ENCODE data around the gene ARL4D.

The ARL4D gene

GRCh38 chr17:43367737-43368242 lies 31.0 kb upstream of the ARL4D start:
- no peaks in the 10 kb centered on the region for H3K9me3 ChIP-seq
- no peaks in the 10 kb centered on the region for H3K36me3 ChIP-seq
- H3K4me3 ChIP-seq (ENCODE audit: low read depth, low read length) = peak overlapping the region; percentile 39
- no peaks in the 10 kb centered on the region for H3K27me3 ChIP-seq
- peak; percentile 39 for DNase-seq
- H3K4me1 ChIP-seq = peaks cover 15% of the 10 kb centered on the region
- no peak for TF ChIP-seq CTCF (IDR thresholded peaks at IDR 0.05; ENCODE audit: low read depth, low read length)

DNA sequence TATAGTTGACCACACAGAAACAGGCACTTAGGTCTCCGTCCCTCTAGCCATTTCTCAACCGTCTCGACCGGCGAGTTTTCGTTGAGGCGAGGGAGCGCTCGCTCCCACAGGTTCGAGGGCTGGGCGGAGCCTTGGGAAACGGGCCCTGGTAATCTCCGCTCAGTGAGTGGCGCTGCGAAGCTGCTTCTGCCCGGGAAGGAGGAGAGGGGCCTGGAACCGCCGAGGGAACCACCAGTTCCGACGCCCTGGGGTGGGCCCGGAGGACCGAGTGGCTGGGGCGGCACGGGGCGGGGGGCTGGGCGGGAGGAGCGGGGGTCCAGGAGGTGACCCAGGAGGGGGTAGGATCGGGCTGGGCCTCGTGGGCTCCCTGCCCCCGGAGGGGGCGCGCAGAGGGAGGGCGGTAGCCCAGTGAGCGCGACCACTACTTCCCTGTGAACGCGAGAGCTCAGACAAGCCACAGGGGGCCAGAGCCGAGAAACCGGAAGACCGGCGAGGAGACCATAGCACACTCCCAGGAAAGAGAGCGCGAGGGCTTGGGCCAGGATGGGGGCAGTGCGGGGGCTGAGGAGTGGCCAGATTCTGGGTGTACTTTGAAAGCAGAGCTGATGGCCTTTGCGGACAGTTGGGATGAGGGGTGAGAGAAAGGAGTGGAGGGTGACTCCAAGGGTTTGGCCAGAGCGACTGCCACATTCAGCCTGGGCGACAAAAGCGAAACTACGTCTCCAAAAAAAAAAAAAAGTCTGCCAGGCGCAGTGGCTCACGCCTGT lies 29.9 kb upstream of the ARL4D start:
- no peak for DNase-seq
- Histone ChIP-seq H3K9me3 (no peaks in the 10 kb centered on the region), H3K27me3 (no peaks in the 10 kb centered on the region), H3K4me3 (ENCODE audit: low read depth, low read length) (no peak overlapping the region), H3K4me1 (peaks cover 23% of the 10 kb centered on the region), H3K36me3 (no peaks in the 10 kb centered on the region)
- no peak for TF ChIP-seq CTCF (IDR thresholded peaks at IDR 0.05; ENCODE audit: low read depth, low read length)

DNA sequence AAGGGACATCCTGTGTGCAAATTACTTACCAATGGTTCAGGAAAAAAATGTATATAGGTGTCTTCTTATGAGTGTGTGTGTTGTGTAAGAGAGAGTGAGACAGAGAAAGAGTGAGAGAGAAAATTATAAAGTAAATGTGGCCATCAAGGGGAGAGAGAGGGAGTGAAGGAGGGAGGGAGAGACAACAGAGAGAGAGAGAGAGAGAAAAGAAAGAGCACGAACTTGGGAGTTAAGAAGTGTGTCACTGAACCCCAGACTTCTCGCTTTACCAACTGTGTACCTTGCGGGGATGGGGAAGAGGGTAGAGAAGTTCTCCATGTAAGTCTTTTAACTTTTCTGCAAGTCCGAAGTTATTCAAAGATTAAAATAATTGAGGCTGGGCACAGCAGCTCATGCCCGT lies 28.8 kb upstream of the ARL4D start:
- Histone ChIP-seq H3K4me3 (ENCODE audit: low read depth, low read length) (no peak overlapping the region), H3K9me3 (no peaks in the 10 kb centered on the region), H3K4me1 (peaks cover 23% of the 10 kb centered on the region), H3K27me3 (no peaks in the 10 kb centered on the region), H3K36me3 (no peaks in the 10 kb centered on the region)
- TF ChIP-seq CTCF (IDR thresholded peaks at IDR 0.05; ENCODE audit: low read depth, low read length) = no peak
- DNase-seq = no peak

DNA sequence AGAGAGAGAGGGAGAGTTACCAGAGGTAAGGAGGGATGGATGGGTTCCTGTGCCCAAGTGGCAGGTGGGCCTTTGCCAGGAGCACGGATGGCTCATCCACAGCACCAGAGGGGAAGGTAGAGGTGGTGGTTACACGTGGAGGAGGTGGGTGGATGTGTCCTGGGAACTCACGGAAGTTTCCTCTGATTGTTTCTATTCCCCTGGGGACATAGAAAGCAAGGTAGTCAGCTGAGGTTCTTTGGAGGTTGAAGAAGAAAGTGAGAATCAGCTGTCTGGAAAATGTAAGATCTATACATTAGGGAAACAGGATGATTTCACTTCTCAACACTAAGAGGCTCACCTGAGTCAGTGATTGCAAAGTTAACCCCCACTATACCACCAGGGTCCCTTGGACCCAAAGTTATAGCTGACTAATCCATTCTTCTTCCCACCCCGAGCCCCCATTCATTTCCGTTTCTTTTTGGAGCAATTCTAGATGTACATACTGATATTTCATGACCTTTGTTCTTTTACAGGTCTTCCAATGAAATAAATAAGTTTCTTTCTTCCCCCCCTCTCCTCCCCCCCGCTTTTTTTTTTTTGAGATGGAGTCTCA lies 27.5 kb upstream of the ARL4D start:
- DNase-seq = no peak
- H3K36me3 ChIP-seq = no peaks in the 10 kb centered on the region
- no peak for TF ChIP-seq CTCF (IDR thresholded peaks at IDR 0.05; ENCODE audit: low read depth, low read length)
- H3K4me3 ChIP-seq (ENCODE audit: low read depth, low read length) = no peak overlapping the region
- no peaks in the 10 kb centered on the region for H3K27me3 ChIP-seq
- H3K9me3 ChIP-seq = no peaks in the 10 kb centered on the region
- H3K4me1 ChIP-seq = peaks cover 23% of the 10 kb centered on the region

GRCh38 chr17:43372273-43372911 lies 26.4 kb upstream of the ARL4D start:
- Histone ChIP-seq H3K36me3 (no peaks in the 10 kb centered on the region), H3K4me3 (ENCODE audit: low read depth, low read length) (no peak overlapping the region), H3K9me3 (no peaks in the 10 kb centered on the region), H3K27me3 (no peaks in the 10 kb centered on the region), H3K4me1 (peaks cover 23% of the 10 kb centered on the region)
- TF ChIP-seq CTCF (IDR thresholded peaks at IDR 0.05; ENCODE audit: low read depth, low read length) = no peak
- DNase-seq = peak; percentile 52
